Inflammatory macrophage treated with lipopolysaccharide for 1 hour (primary cell): Measurements from ENCODE around the gene CDK5R2.
A peak's percentile ranks its signal among the peaks of the same experiment; 100 is the strongest.

Experiments
- DNase-seq, 2 donors: peaks; one replicate each; pipeline ENCODE4 v3.0.0-alpha.2; 2020 to 2022

The CDK5R2 gene

GRCh38 chr2:218990612-218991011, 31.1 kb downstream of the CDK5R2 start:
- no peak for DNase-seq

- DNase-seq: peak in 1 of 2 donors; percentile 15
These were observed 32.3 kb downstream of the CDK5R2 start for GRCh38 chr2:218991674-218992168.

- no peak for DNase-seq
These were observed 32.7 kb downstream of the CDK5R2 start for GRCh38 chr2:218992196-218992595.

- no peak for DNase-seq
These were observed 33.4 kb downstream of the CDK5R2 start for GRCh38 chr2:218992703-218993344.

GRCh38 chr2:218993345-218994315, 34.2 kb downstream of the CDK5R2 start, which contains the start of gene CRYBA2:
Gene CRYBA2 (minus strand): TSS chr2:218993422. CDS start chr2:218993176, 246 bp downstream.
- no peak for DNase-seq

- no peak for DNase-seq
These were observed 36.1 kb downstream of the CDK5R2 start for GRCh38 chr2:218995561-218995960.

GRCh38 chr2:218995972-218996711, 36.7 kb downstream of the CDK5R2 start:
- DNase-seq: peak; percentile 47 to 88

GRCh38 chr2:218996937-218997336, 37.5 kb downstream of the CDK5R2 start:
- DNase-seq: no peak

GRCh38 chr2:218997731-218998130, 38.3 kb downstream of the CDK5R2 start:
- DNase-seq: no peak

GRCh38 chr2:218998414-218999002, 39.0 kb downstream of the CDK5R2 start:
- no peak for DNase-seq

GRCh38 chr2:218999021-218999880, 39.8 kb downstream of the CDK5R2 start:
- DNase-seq: no peak

GRCh38 chr2:218999881-219000568, 40.6 kb downstream of the CDK5R2 start:
- DNase-seq: no peak

GRCh38 chr2:219000569-219000960, 41.1 kb downstream of the CDK5R2 start:
- no peak for DNase-seq

- DNase-seq: no peak
These were observed 41.7 kb downstream of the CDK5R2 start for GRCh38 chr2:219001100-219001576.

- no peak for DNase-seq
These were observed 42.3 kb downstream of the CDK5R2 start for GRCh38 chr2:219001577-219002394.

GRCh38 chr2:219002395-219003266, 43.2 kb downstream of the CDK5R2 start:
- DNase-seq: no peak

GRCh38 chr2:219003267-219003634, 43.8 kb downstream of the CDK5R2 start:
- DNase-seq: no peak

- no peak for DNase-seq
These were observed 44.5 kb downstream of the CDK5R2 start for GRCh38 chr2:219003979-219004378.

- DNase-seq: no peak
These were observed 49.8 kb downstream of the CDK5R2 start for GRCh38 chr2:219009294-219009693.
